Peyer's patch (tissue), 4 donors: ENCODE data around the gene SYT8.

ENCODE experiments used
- CTCF ChIP-seq, 6 experiments: fragments of 450-650 bp in 4 of 6; fragments of 200-600 bp in 2 of 6; sonication (generic) in 1 of 6; IDR thresholded peaks; one replicate each; pipeline ENCODE4 v1.5.1; 2017 to 2019; ENCODE audit warnings: antibody characterized with exemption in 6 of 6, mild to moderate bottlenecking in 3 of 6, moderate library complexity in 1 of 6
- POLR2A ChIP-seq, 2 donors: fragments of 450-650 bp; IDR thresholded peaks; one replicate each; pipeline ENCODE4 v1.5.1; 2017; ENCODE audit warnings: antibody characterized with exemption in 2 of 2, mild to moderate bottlenecking in 2 of 2, moderate library complexity in 2 of 2

GRCh38 chr11:1877211-1878136 lies 42.7 kb downstream of the SYT8 start:
- TF ChIP-seq POLR2A (IDR thresholded peaks at IDR 0.05) (no peak), CTCF (IDR thresholded peaks at IDR 0.05) (no peak)
